Left lung (tissue), 10 donors: ENCODE results near the gene CENPQ. TPM values are rescaled to one million over a fixed set of nuclear protein-coding genes. Genes with fewer than 3 reads are reported as not detected.

Experiments used
- ATAC-seq: fragments of 200-7000 bp; cut with Tn5 transposase; one replicate; pipeline ENCODE4 v1.9.1; 2020; ENCODE audit warnings: moderate library complexity
- DNase-seq, 4 donors: peaks; one replicate each; pipeline ENCODE4 v3.0.0-alpha.2; 2013 to 2020
- H3K27ac ChIP-seq, 2 donors: fragments of 200-600 bp; sonication (generic) in 1 of 2; one replicate each; pipeline versions ENCODE4 v1.5.0 to v1.8.0; 2020 to 2021
- H3K27me3 ChIP-seq, 2 donors: fragments of 200-600 bp; sonication (generic) in 1 of 2; one replicate each; pipeline versions ENCODE4 v1.5.0 to v1.8.0; 2020 to 2021
- H3K36me3 ChIP-seq, 2 donors: fragments of 200-600 bp; sonication (generic) in 1 of 2; one replicate each; pipeline versions ENCODE4 v1.5.0 to v1.8.0; 2020 to 2021
- H3K4me1 ChIP-seq, 2 donors: fragments of 200-600 bp; one replicate each; pipeline ENCODE4 v1.8.0; 2021
- H3K4me3 ChIP-seq, 2 donors: fragments of 200-600 bp; sonication (generic) in 1 of 2; one replicate each; pipeline versions ENCODE4 v1.5.0 to v1.8.0; 2020 to 2021; ENCODE audit warnings: mild to moderate bottlenecking in 1 of 2
- H3K9me3 ChIP-seq, 2 donors: fragments of 200-600 bp; sonication (generic) in 1 of 2; one replicate each; pipeline versions ENCODE4 v1.5.0 to v1.8.0; 2020 to 2021
- intact Hi-C, 2 donors: fragments of 100-400 bp; cut with DNase I; formaldehyde crosslinking; loops; one replicate each; pipeline versions ENCODE4 v1.11.2 to v1.14.2; 2022
- polyA plus RNA-seq, 6 donors: library from polyadenylated mRNA; unstranded; fragments of 120-200 nt; gene quantifications; one replicate each; pipeline ENCODE4 v1.2.1, GENCODE V29; 2013; ENCODE audit not compliant: insufficient read length in 6 of 6
- total RNA-seq, 2 donors: library from RNA; stranded (reverse); fragmentation: NEBNext Ultra II Directional; extraction: Animal tissue kit (Norgen Biotek cat#: 25700); gene quantifications; one replicate each; pipeline ENCODE4 v1.2.1, GENCODE V29; 2021
- TF ChIP-seq, protein P1 (sequence below), 2 donors: fragments of 200-600 bp; sonication (generic) in 1 of 2; IDR thresholded peaks; one replicate each; pipeline versions ENCODE4 v1.5.0 to v1.8.0; 2021; ENCODE audit warnings: antibody characterized with exemption in 2 of 2
- donor health status: DM: no; HTN: yes; CAD: no.
- donor health status: DM: no; HTN: no; CAD: no.

CENPQ gene
- total and polyA plus RNA-seq, 8 donors = 3.8 to 18.3 (median 11.5) TPM

DNA sequence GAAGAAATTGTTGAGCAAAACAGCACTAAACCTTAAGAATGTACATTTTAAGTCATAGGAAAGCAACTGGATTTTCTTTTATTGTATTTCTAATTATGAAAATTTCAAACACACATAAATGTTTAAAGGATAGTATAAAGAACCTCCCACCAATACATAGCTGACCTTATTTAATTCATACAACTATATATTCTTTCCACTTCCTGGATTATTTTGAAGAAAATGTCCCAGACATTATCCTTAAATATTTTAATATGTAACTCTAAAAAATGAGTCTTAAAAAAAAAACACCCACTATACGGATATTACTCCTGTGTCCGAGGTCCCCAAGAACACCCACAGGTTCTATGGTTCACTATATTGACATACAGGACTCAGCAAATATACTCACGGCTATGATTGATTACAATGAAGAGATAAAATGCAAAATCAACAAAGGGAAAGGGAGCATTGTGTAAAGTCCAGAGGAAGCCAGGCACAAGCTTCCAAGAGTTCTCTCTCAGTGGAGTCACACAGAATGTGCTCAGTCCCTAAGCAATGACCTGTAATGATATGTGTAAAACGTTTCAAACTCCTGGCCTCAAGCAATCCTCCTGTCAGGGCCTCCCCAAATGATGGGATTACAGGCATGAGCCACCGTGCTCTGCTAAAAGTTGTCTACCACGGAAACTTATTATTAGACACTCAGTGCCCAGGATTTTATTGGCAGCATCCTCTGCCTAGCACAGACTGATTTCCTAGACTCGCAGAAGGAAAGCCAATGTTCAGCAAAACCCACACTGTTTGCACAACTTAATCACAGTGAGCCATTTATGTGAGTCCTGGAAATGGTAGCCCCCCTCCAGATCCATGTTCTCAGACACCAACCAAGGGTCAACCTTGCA is 59.8 kb downstream of the CENPQ start:
- H3K27me3 ChIP-seq = no peaks in the 10 kb centered on the region
- intact Hi-C loops = no loop called here
- H3K9me3 ChIP-seq = no peaks in the 10 kb centered on the region
- H3K4me3 ChIP-seq = no peak overlapping the region
- H3K36me3 ChIP-seq = no peaks in the 10 kb centered on the region
- H3K27ac ChIP-seq = no peak overlapping the region
- DNase-seq (no peak), ATAC-seq (no peak)
- TF ChIP-seq, protein P1, sequence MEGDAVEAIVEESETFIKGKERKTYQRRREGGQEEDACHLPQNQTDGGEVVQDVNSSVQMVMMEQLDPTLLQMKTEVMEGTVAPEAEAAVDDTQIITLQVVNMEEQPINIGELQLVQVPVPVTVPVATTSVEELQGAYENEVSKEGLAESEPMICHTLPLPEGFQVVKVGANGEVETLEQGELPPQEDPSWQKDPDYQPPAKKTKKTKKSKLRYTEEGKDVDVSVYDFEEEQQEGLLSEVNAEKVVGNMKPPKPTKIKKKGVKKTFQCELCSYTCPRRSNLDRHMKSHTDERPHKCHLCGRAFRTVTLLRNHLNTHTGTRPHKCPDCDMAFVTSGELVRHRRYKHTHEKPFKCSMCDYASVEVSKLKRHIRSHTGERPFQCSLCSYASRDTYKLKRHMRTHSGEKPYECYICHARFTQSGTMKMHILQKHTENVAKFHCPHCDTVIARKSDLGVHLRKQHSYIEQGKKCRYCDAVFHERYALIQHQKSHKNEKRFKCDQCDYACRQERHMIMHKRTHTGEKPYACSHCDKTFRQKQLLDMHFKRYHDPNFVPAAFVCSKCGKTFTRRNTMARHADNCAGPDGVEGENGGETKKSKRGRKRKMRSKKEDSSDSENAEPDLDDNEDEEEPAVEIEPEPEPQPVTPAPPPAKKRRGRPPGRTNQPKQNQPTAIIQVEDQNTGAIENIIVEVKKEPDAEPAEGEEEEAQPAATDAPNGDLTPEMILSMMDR (IDR thresholded peaks at IDR 0.05) = no peak
- H3K4me1 ChIP-seq = no peaks in the 10 kb centered on the region

- H3K9me3 ChIP-seq = no peaks in the 10 kb centered on the region
- intact Hi-C loops = no loop called here
- TF ChIP-seq, protein P1 (IDR thresholded peaks at IDR 0.05) = no peak
- no peaks in the 10 kb centered on the region for H3K36me3 ChIP-seq
- H3K4me3 ChIP-seq = no peak overlapping the region
- H3K4me1 ChIP-seq = no peaks in the 10 kb centered on the region
- H3K27ac ChIP-seq = no peak overlapping the region
- no peaks in the 10 kb centered on the region for H3K27me3 ChIP-seq
- DNase-seq (no peak), ATAC-seq (no peak)
Measured at GRCh38 chr6:49523901-49524300, 60.7 kb downstream of the CENPQ start.

DNA sequence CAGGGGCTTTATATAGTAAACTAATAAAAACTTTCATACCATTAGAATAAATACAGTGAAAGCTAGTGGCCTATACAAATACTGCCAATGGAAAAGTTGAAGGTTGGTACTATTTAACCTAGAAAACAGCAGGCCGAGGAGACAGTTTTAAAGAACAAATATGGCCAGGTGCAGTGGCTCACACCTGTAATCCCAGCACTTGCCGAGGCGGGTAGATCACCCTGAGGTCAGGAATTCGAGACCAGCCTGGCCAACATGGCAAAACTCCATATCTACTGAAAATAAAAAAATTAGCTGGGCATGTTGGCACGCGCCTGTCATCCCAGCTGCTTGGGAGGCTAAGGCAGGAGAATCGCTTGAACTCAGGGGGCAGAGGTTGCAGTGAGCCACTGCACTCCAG is 61.4 kb downstream of the CENPQ start:
- no peaks in the 10 kb centered on the region for H3K27me3 ChIP-seq
- no peak overlapping the region for H3K4me3 ChIP-seq
- no peaks in the 10 kb centered on the region for H3K4me1 ChIP-seq
- intact Hi-C loops = no loop called here
- TF ChIP-seq, protein P1 (IDR thresholded peaks at IDR 0.05) = no peak
- DNase-seq = no peak
- no peak overlapping the region for H3K27ac ChIP-seq
- ATAC-seq = no peak
- H3K36me3 ChIP-seq = no peaks in the 10 kb centered on the region
- no peaks in the 10 kb centered on the region for H3K9me3 ChIP-seq

DNA sequence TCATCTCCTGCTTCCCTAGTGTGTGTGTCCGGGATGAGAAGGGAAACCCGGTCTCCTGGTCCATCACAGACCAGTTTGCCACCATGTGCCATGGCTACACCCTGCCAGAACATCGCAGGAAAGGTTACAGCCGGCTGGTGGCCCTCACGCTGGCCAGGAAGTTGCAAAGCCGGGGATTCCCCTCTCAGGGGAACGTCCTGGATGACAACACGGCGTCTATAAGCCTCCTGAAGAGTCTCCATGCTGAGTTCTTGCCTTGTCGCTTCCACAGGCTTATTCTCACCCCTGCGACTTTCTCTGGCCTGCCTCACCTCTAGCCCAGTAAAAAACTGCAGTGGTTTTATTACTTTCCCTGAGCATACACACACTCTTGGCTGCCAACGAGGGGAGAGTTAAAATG is 63.4 kb downstream of the CENPQ start:
- Histone ChIP-seq H3K9me3 (no peaks in the 10 kb centered on the region), H3K27ac (no peak overlapping the region), H3K36me3 (no peaks in the 10 kb centered on the region), H3K4me1 (no peaks in the 10 kb centered on the region), H3K27me3 (no peaks in the 10 kb centered on the region), H3K4me3 (no peak overlapping the region)
- intact Hi-C loops = no loop called here
- DNase-seq (no peak), ATAC-seq (no peak)
- TF ChIP-seq, protein P1 (IDR thresholded peaks at IDR 0.05) = no peak

- DNase-seq (no peak), ATAC-seq (no peak)
- intact Hi-C loops = no loop called here
- Histone ChIP-seq H3K27me3 (no peaks in the 10 kb centered on the region), H3K4me1 (no peaks in the 10 kb centered on the region), H3K27ac (no peak overlapping the region), H3K9me3 (no peaks in the 10 kb centered on the region), H3K4me3 (no peak overlapping the region), H3K36me3 (no peaks in the 10 kb centered on the region)
- TF ChIP-seq, protein P1 (IDR thresholded peaks at IDR 0.05) = no peak
Measured at GRCh38 chr6:49527320-49527719, 64.2 kb downstream of the CENPQ start.
